CD4-positive, alpha-beta memory T cell (primary cell): Measurements from ENCODE around the gene AGBL4. TPM values are rescaled to one million over a fixed set of nuclear protein-coding genes. Genes with fewer than 3 reads are reported as not detected.

Experiments
- CTCF ChIA-PET: fragments of 350-600 bp; sonication (Branson Sonifier 250); formaldehyde crosslinking; loops from one replicate; lab custom pipeline; 2021; ENCODE audit warnings: inconsistent platforms; ENCODE audit not compliant: partially characterized antibody; lab: Charles Lee
- POLR2A ChIA-PET: fragments of 350-600 bp; sonication (Branson Sonifier 250); formaldehyde crosslinking; loops from one replicate; lab custom pipeline; 2021; ENCODE audit not compliant: partially characterized antibody; lab: Charles Lee
- DNase-seq, 5 donors: peaks; one replicate each; pipeline versions ENCODE4 v3.0.0 to v3.0.0-alpha.2; 2020 to 2022; ENCODE audit warnings: mixed read lengths in 1 of 5
- H3K27ac ChIP-seq: one replicate; pipeline ENCODE4 v1.7.0; 2013; ENCODE audit warnings: low read depth, low read length
- H3K27me3 ChIP-seq: 2 replicates; pipeline ENCODE4 v1.7.0; 2013; ENCODE audit warnings: mild to moderate bottlenecking, low read length, moderate library complexity; ENCODE audit not compliant: insufficient read depth
- H3K36me3 ChIP-seq: 2 replicates; pipeline ENCODE4 v1.7.0; 2013; ENCODE audit warnings: mild to moderate bottlenecking, low read length, moderate library complexity; ENCODE audit not compliant: insufficient read depth
- H3K4me1 ChIP-seq: 2 replicates; pipeline ENCODE4 v1.7.0; 2013; ENCODE audit warnings: mild to moderate bottlenecking, low read length, moderate library complexity; ENCODE audit not compliant: insufficient read depth
- H3K4me3 ChIP-seq, 2 donors: one replicate each; pipeline ENCODE4 v1.7.0; 2013; ENCODE audit warnings: low read length in 2 of 2, mild to moderate bottlenecking in 1 of 2
- H3K9me3 ChIP-seq, 2 donors: one replicate each; pipeline ENCODE4 v1.7.0; 2013; ENCODE audit warnings: low read length in 2 of 2, control low read depth in 1 of 2; ENCODE audit not compliant: control insufficient read depth in 1 of 2
- H3K27ac Mint-ChIP-seq, 7 donors: one replicate each; pipeline ENCODE4 v1.8.0; 2020 to 2021; ENCODE audit warnings: mixed read lengths in 7 of 7, mild to moderate bottlenecking in 6 of 7, inconsistent platforms in 3 of 7, moderate library complexity in 3 of 7
- H3K27me3 Mint-ChIP-seq, 2 donors: one replicate each; pipeline ENCODE4 v1.8.0; 2020 to 2021; ENCODE audit warnings: mixed read lengths in 2 of 2
- H3K36me3 Mint-ChIP-seq, 2 donors: one replicate each; pipeline ENCODE4 v1.8.0; 2020 to 2021; ENCODE audit warnings: mixed read lengths in 2 of 2, inconsistent platforms in 1 of 2, mild to moderate bottlenecking in 1 of 2
- H3K4me1 Mint-ChIP-seq, 4 donors: one replicate each; pipeline ENCODE4 v1.8.0; 2020 to 2021; ENCODE audit warnings: mixed read lengths in 4 of 4, mild to moderate bottlenecking in 1 of 4
- H3K4me3 Mint-ChIP-seq, 8 donors: one replicate each; pipeline ENCODE4 v1.8.0; 2020 to 2021; ENCODE audit warnings: mixed read lengths in 8 of 8, mild to moderate bottlenecking in 7 of 8, moderate library complexity in 6 of 8, inconsistent platforms in 3 of 8
- H3K9me3 Mint-ChIP-seq, 8 donors: one replicate each; pipeline ENCODE4 v1.8.0; 2020 to 2021; ENCODE audit warnings: mixed read lengths in 8 of 8, mild to moderate bottlenecking in 5 of 8, inconsistent platforms in 3 of 8, moderate library complexity in 1 of 8
- intact Hi-C: fragments of 100-400 bp; cut with micrococcal nuclease; formaldehyde crosslinking; loops from one replicate; pipeline ENCODE4 v1.15.1; 2023
- polyA plus RNA-seq, 2 donors: library from polyadenylated mRNA; unstranded; fragments of 300-500 nt; fragmentation: Illumina TruSeq; gene quantifications; one replicate each; pipeline ENCODE4 v1.2.3, GENCODE V29; 2021
- total RNA-seq, 2 experiments: library from RNA; stranded (reverse); gene quantifications; one replicate each; pipeline ENCODE4 v1.2.3, GENCODE V29; 2021

AGBL4 gene
- total and polyA plus RNA-seq, 4 experiments from 2014 or later = not detected

GRCh38 chr1:48570568-48570967 lies 1453.2 kb downstream of the AGBL4 start:
- intact Hi-C loops = no loop called here

GRCh38 chr1:48568501-48568900 lies 1455.3 kb downstream of the AGBL4 start:
- Mint-ChIP-seq H3K27me3 (peaks cover 4 to 5% of the 10 kb centered on the region in 2 donors), H3K9me3 (peaks cover 0 to 2% (median 0%) of the 10 kb centered on the region in 8 donors), H3K4me3 (no peak overlapping the region), H3K36me3 (no peaks in the 10 kb centered on the region), H3K4me1 (peaks cover 0 to 3% (median 0%) of the 10 kb centered on the region in 4 donors), H3K27ac (no peak overlapping the region)
- DNase-seq = no peak
- Histone ChIP-seq H3K4me1 (no peaks in the 10 kb centered on the region), H3K4me3 (no peak overlapping the region), H3K27me3 (no peaks in the 10 kb centered on the region), H3K9me3 (no peaks in the 10 kb centered on the region), H3K27ac (no peak overlapping the region), H3K36me3 (no peaks in the 10 kb centered on the region)
- ChIA-PET POLR2A (no interaction called here), CTCF (no interaction called here)
- intact Hi-C loops = no loop called here

More at GRCh38 chr1:48570568-48570967, 1453.2 kb downstream of the AGBL4 start:
- DNase-seq = no peak
- Histone ChIP-seq H3K36me3 (no peaks in the 10 kb centered on the region), H3K4me1 (no peaks in the 10 kb centered on the region), H3K9me3 (no peaks in the 10 kb centered on the region), H3K27me3 (no peaks in the 10 kb centered on the region), H3K4me3 (no peak overlapping the region), H3K27ac (no peak overlapping the region)
- no peaks in the 10 kb centered on the region for H3K36me3 Mint-ChIP-seq
- ChIA-PET CTCF (no interaction called here), POLR2A (no interaction called here)
- H3K27ac Mint-ChIP-seq = no peak overlapping the region
- peaks cover 6 to 7% of the 10 kb centered on the region in 2 donors for H3K27me3 Mint-ChIP-seq
- H3K4me1 Mint-ChIP-seq = peaks cover 0 to 3% (median 0%) of the 10 kb centered on the region in 4 donors
- H3K9me3 Mint-ChIP-seq = peaks cover 0 to 2% (median 0%) of the 10 kb centered on the region in 8 donors
- H3K4me3 Mint-ChIP-seq = no peak overlapping the region

- Mint-ChIP-seq H3K27ac (no peak overlapping the region), H3K9me3 (peaks cover 0 to 5% (median 0%) of the 10 kb centered on the region in 8 donors), H3K4me1 (no peaks in the 10 kb centered on the region), H3K4me3 (no peak overlapping the region), H3K27me3 (peaks cover 2 to 7% of the 10 kb centered on the region in 2 donors), H3K36me3 (no peaks in the 10 kb centered on the region)
- ChIA-PET CTCF (no interaction called here), POLR2A (no interaction called here)
- no peak for DNase-seq
- no peaks in the 10 kb centered on the region for H3K9me3 ChIP-seq
- no peak overlapping the region for H3K4me3 ChIP-seq
- no peaks in the 10 kb centered on the region for H3K36me3 ChIP-seq
- no peaks in the 10 kb centered on the region for H3K4me1 ChIP-seq
- no peaks in the 10 kb centered on the region for H3K27me3 ChIP-seq
- H3K27ac ChIP-seq = no peak overlapping the region
- intact Hi-C loops = no loop called here
Observed at GRCh38 chr1:48566492-48566891, 1457.3 kb downstream of the AGBL4 start.

GRCh38 chr1:48563021-48563420 lies 1460.7 kb downstream of the AGBL4 start:
- intact Hi-C loops = no loop called here
- Histone ChIP-seq H3K4me3 (no peak overlapping the region), H3K27ac (no peak overlapping the region), H3K36me3 (no peaks in the 10 kb centered on the region), H3K9me3 (no peaks in the 10 kb centered on the region), H3K27me3 (no peaks in the 10 kb centered on the region), H3K4me1 (no peaks in the 10 kb centered on the region)
- no peaks in the 10 kb centered on the region for H3K4me1 Mint-ChIP-seq
- CTCF ChIA-PET = no interaction called here
- H3K27me3 Mint-ChIP-seq = peaks cover 0 to 14% of the 10 kb centered on the region in 2 donors
- POLR2A ChIA-PET = no interaction called here
- H3K36me3 Mint-ChIP-seq = no peaks in the 10 kb centered on the region
- no peak overlapping the region for H3K4me3 Mint-ChIP-seq
- H3K27ac Mint-ChIP-seq = no peak overlapping the region
- DNase-seq = no peak
- peaks cover 0 to 5% (median 0%) of the 10 kb centered on the region in 8 donors for H3K9me3 Mint-ChIP-seq

GRCh38 chr1:48561444-48561843 lies 1462.3 kb downstream of the AGBL4 start:
- Histone ChIP-seq H3K27me3 (no peaks in the 10 kb centered on the region), H3K4me3 (no peak overlapping the region), H3K27ac (no peak overlapping the region), H3K4me1 (no peaks in the 10 kb centered on the region), H3K9me3 (no peaks in the 10 kb centered on the region), H3K36me3 (no peaks in the 10 kb centered on the region)
- no peak for DNase-seq
- Mint-ChIP-seq H3K4me3 (no peak overlapping the region), H3K9me3 (peaks cover 0 to 5% (median 0%) of the 10 kb centered on the region in 8 donors), H3K27me3 (peaks cover 0 to 14% of the 10 kb centered on the region in 2 donors), H3K27ac (no peak overlapping the region), H3K36me3 (no peaks in the 10 kb centered on the region), H3K4me1 (no peaks in the 10 kb centered on the region)
- ChIA-PET POLR2A (no interaction called here), CTCF (no interaction called here)
- intact Hi-C loops = no loop called here

- Mint-ChIP-seq H3K27ac (no peak overlapping the region), H3K4me1 (no peaks in the 10 kb centered on the region), H3K4me3 (no peak overlapping the region), H3K27me3 (peaks cover 0 to 12% of the 10 kb centered on the region in 2 donors), H3K9me3 (peaks cover 0 to 5% (median 0%) of the 10 kb centered on the region in 8 donors), H3K36me3 (no peaks in the 10 kb centered on the region)
- Histone ChIP-seq H3K27me3 (no peaks in the 10 kb centered on the region), H3K4me1 (no peaks in the 10 kb centered on the region), H3K9me3 (no peaks in the 10 kb centered on the region), H3K4me3 (no peak overlapping the region), H3K36me3 (no peaks in the 10 kb centered on the region), H3K27ac (no peak overlapping the region)
- no peak for DNase-seq
- ChIA-PET CTCF (interaction anchor here (1.2 kb wide), 1 partner anchor 11 kb away, joined by 4 read pairs; no protein-coding TSS in a partner anchor), POLR2A (no interaction called here)
- intact Hi-C loops = no loop called here
Observed at GRCh38 chr1:48560577-48560976, 1463.2 kb downstream of the AGBL4 start.

GRCh38 chr1:48560116-48560515 lies 1463.6 kb downstream of the AGBL4 start:
- Mint-ChIP-seq H3K9me3 (peaks cover 0 to 5% (median 0%) of the 10 kb centered on the region in 8 donors), H3K4me1 (no peaks in the 10 kb centered on the region), H3K36me3 (no peaks in the 10 kb centered on the region), H3K4me3 (no peak overlapping the region), H3K27me3 (peaks cover 0 to 12% of the 10 kb centered on the region in 2 donors), H3K27ac (no peak overlapping the region)
- POLR2A ChIA-PET = no interaction called here
- no peaks in the 10 kb centered on the region for H3K27me3 ChIP-seq
- DNase-seq = no peak
- CTCF ChIA-PET = interaction anchor here (1.2 kb wide), 1 partner anchor 12 kb away, joined by 4 read pairs; no protein-coding TSS in a partner anchor
- H3K9me3 ChIP-seq = no peaks in the 10 kb centered on the region
- H3K4me3 ChIP-seq = no peak overlapping the region
- intact Hi-C loops = no loop called here
- H3K36me3 ChIP-seq = no peaks in the 10 kb centered on the region
- H3K4me1 ChIP-seq = no peaks in the 10 kb centered on the region
- H3K27ac ChIP-seq = no peak overlapping the region
